Pancreas (tissue), 10 donors: ENCODE measurements around the gene VSTM2A. TPM values are rescaled to one million over a fixed set of nuclear protein-coding genes. Genes with fewer than 3 reads are reported as not detected.

Source experiments
- ATAC-seq, 4 donors: fragments of 200-7000 bp; cut with Tn5 transposase; one replicate each; pipeline versions ENCODE4 v1.8.0 to v1.9.1; 2020; ENCODE audit warnings: mild to moderate bottlenecking in 4 of 4, moderate library complexity in 4 of 4
- DNase-seq, 6 donors: peaks; one replicate each; pipeline ENCODE4 v3.0.0-alpha.2; 2020
- FAIRE-seq: peaks from 2 replicates; lab custom pipeline; 2012; peaks lifted over from hg19 to GRCh38; lab: Jason Lieb, UNC
- H3K27ac ChIP-seq, 4 donors: fragments of 200-600 bp; sonication (generic); 1 replicate in 3 of 4; 2 replicates in 1 of 4; pipeline versions ENCODE4 v1.5.0 to v1.8.0; 2020
- H3K27me3 ChIP-seq, 4 donors: fragments of 200-600 bp; one replicate each; pipeline ENCODE4 v1.8.0; 2021
- H3K36me3 ChIP-seq, 3 donors: fragments of 200-600 bp; sonication (generic) in 1 of 3; one replicate each; pipeline versions ENCODE4 v1.5.0 to v1.8.0; 2020 to 2021
- H3K4me1 ChIP-seq, 3 donors: fragments of 200-600 bp; one replicate each; pipeline ENCODE4 v1.8.0; 2021
- H3K4me3 ChIP-seq, 4 donors: fragments of 200-600 bp; sonication (generic) in 2 of 4; one replicate each; pipeline versions ENCODE4 v1.5.0 to v1.8.0; 2020 to 2021
- H3K9me3 ChIP-seq, 4 donors: fragments of 200-600 bp; one replicate each; pipeline ENCODE4 v1.8.0; 2021
- WGBS, 2 donors: extraction: QIAGEN DNeasy Blood & Tissue Kit; methylation state at CpG; one replicate each; pipeline ENCODE4 v1.1.7; 2013; 5-methylcytosine and 5-hydroxymethylcytosine counted together
- intact Hi-C, 3 donors: fragments of 100-400 bp; cut with DNase I; formaldehyde crosslinking; loops; one replicate each; pipeline versions ENCODE4 v1.11.1 to v1.14.2; 2022
- polyA plus RNA-seq, 2 donors: library from polyadenylated mRNA; stranded (reverse); fragments of 200-250 nt; gene quantifications; one replicate each; pipeline ENCODE4 v1.2.3, GENCODE V29; 2013
- total RNA-seq, 6 donors: library from RNA; stranded (reverse); fragmentation: NEBNext Ultra II Directional in 4 of 6; extraction: Animal tissue kit (Norgen Biotek cat#: 25700) in 4 of 6; gene quantifications; one replicate each; pipeline versions ENCODE4 v1.2.1 to v1.2.4, GENCODE V29; 2021 to 2023
- TF ChIP-seq, protein P1 (sequence below), 4 donors: fragments of 200-600 bp; sonication (generic) in 3 of 4; IDR thresholded peaks; one replicate each; pipeline versions ENCODE4 v1.5.0 to v1.8.0; 2021; ENCODE audit warnings: antibody characterized with exemption in 4 of 4
- donor health status: healthy with polysubstance abuse.
- donor health status: DM: no; HTN: no; CAD: no; lungs with moderate emphysema.
- donor health status: DM: no; HTN: no; CAD: no.
- donor health status: control.
- donor health status: control.
- donor health status: Bipolar disorder and iron deficiency.
- donor health status: DM: yes; HTN: yes; CAD: no.
- donor health status: DM: no; HTN: no; CAD: no.
- donor health status: DM: no; HTN: no; CAD: no.
- donor health status: DM: yes; HTN: yes; CAD: no.

The VSTM2A gene
- total and polyA plus RNA-seq, 8 donors, result 0.08 to 1.0 (median 0.15) TPM; not detected in 2

DNA sequence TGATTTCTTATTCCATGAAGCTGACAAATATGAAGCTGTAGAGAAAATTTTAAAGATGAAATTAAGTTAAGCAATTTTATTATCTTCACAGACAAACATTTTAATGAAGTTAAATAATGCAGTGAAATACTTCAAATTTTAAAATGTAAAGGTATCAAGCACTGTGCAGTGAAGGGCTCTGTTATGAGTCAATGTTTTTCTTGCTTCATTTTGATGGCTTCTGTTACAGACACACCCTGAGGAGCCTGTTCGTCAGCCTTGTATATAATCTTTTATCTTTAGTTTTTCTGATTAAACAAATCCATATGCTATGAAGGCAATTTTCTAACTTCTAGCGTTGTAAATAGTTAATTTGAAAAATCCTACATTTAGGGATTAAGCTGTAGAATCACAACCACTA lies 18.5 kb downstream of the VSTM2A start:
- DNase-seq, result no peak
- 50 to 51% methylated on average over 2 of the region's 2 CpGs for WGBS, 2 donors
- Histone ChIP-seq H3K4me3 (no peak overlapping the region), H3K4me1 (peaks cover 3 to 12% (median 4%) of the 10 kb centered on the region in 3 donors), H3K27ac (no peak overlapping the region), H3K27me3 (peaks cover 0 to 3% (median 0%) of the 10 kb centered on the region in 4 donors), H3K36me3 (no peaks in the 10 kb centered on the region), H3K9me3 (no peaks in the 10 kb centered on the region)
- no peak for ATAC-seq
- TF ChIP-seq, protein P1, sequence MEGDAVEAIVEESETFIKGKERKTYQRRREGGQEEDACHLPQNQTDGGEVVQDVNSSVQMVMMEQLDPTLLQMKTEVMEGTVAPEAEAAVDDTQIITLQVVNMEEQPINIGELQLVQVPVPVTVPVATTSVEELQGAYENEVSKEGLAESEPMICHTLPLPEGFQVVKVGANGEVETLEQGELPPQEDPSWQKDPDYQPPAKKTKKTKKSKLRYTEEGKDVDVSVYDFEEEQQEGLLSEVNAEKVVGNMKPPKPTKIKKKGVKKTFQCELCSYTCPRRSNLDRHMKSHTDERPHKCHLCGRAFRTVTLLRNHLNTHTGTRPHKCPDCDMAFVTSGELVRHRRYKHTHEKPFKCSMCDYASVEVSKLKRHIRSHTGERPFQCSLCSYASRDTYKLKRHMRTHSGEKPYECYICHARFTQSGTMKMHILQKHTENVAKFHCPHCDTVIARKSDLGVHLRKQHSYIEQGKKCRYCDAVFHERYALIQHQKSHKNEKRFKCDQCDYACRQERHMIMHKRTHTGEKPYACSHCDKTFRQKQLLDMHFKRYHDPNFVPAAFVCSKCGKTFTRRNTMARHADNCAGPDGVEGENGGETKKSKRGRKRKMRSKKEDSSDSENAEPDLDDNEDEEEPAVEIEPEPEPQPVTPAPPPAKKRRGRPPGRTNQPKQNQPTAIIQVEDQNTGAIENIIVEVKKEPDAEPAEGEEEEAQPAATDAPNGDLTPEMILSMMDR (IDR thresholded peaks at IDR 0.05), result no peak
- intact Hi-C loops, result no loop called here
- no peak for FAIRE-seq

DNA sequence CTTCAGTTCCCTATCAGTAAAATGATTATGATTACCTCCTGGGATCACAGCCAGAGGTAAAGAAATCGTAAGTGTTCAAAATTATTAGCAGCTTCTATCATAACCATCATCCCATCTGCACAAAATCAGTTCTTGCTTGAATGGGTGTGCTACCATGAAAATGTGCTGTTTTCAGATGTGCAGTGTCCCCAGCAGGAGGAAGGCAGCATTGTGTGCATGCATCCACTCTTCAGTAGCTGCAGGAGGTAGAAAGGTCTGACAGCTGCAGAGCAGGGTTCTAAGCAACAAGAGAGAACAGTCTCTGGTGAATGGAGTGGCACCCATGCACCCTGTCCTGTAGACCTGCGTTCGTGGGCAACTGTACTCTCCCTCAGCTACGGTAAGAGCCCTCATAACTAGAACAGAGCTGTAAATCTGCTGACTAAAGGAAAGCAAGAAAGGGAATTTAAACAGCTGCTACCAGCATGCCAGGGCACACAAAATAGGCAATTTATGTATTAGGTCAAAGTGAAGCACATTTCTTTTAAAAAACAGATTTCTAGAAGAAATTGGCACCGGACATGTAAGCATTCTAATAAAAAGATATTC lies 21.2 kb downstream of the VSTM2A start:
- no peak for FAIRE-seq
- no peak for DNase-seq
- TF ChIP-seq, protein P1 (IDR thresholded peaks at IDR 0.05), result no peak
- WGBS, 2 donors, result 31 to 34% methylated on average over 5 of the region's 5 CpGs
- Histone ChIP-seq H3K4me3 (no peak overlapping the region), H3K4me1 (peaks cover 3 to 12% (median 4%) of the 10 kb centered on the region in 3 donors), H3K9me3 (no peaks in the 10 kb centered on the region), H3K27ac (no peak overlapping the region), H3K36me3 (no peaks in the 10 kb centered on the region), H3K27me3 (peaks cover 0 to 3% (median 0%) of the 10 kb centered on the region in 4 donors)
- ATAC-seq, result peak in 3 of 4 donors; percentile 20 to 72 (median 65)
- intact Hi-C loops, result no loop called here

DNA sequence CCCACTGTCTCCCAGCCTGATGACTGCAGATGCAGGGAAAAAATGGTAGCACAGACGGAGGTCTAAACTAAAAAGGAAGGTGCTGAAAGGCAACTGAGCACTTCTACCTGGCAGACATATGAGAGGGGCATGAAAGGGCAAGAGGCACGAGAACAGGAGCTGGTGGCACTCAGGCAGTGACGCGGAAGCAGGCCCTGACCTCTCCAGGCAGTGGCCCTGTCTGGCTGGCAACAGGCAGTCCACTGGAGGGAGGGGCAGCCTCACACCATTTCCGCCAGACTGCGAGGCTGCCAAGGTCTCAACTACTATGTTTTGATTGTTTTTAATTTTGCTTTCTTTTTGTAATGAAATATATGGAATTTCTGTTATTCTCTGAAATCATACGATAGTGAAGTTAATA lies 23.3 kb downstream of the VSTM2A start:
- no peak for ATAC-seq
- 77 to 83% methylated on average over 7 of the region's 7 CpGs for WGBS, 2 donors
- no peak for DNase-seq
- FAIRE-seq, result no peak
- TF ChIP-seq, protein P1 (IDR thresholded peaks at IDR 0.05), result no peak
- peaks cover 3 to 12% (median 4%) of the 10 kb centered on the region in 3 donors for H3K4me1 ChIP-seq
- intact Hi-C loops, result no loop called here
- H3K27ac ChIP-seq, result no peak overlapping the region
- H3K9me3 ChIP-seq, result no peaks in the 10 kb centered on the region
- no peaks in the 10 kb centered on the region for H3K36me3 ChIP-seq
- no peak overlapping the region for H3K4me3 ChIP-seq
- no peaks in the 10 kb centered on the region for H3K27me3 ChIP-seq

DNA sequence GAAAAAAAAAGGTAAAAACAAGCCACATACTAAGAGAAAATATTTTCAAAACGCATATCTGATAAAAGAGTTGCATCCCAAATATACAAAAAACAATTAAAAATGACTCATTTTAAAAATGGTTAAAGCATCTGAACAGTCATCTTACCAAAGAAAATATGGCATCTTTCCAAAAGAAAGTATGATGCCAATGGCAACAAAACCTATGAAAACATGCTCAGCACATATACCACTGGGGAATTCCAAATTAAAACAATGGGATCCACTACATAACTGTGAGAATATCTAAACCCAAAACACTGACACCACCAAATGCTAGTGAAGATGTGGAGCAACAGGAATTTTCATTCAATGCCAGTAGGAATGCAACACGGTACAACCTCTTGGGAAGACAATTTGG lies 39.3 kb downstream of the VSTM2A start:
- intact Hi-C loops, result no loop called here
- FAIRE-seq (no peak), DNase-seq (no peak), ATAC-seq (no peak)
- no peaks in the 10 kb centered on the region for H3K36me3 ChIP-seq
- no peaks in the 10 kb centered on the region for H3K9me3 ChIP-seq
- no peak overlapping the region for H3K4me3 ChIP-seq
- WGBS, 2 donors, result 41 to 65% methylated on average over 2 of the region's 2 CpGs
- H3K4me1 ChIP-seq, result no peaks in the 10 kb centered on the region
- H3K27me3 ChIP-seq, result no peaks in the 10 kb centered on the region
- no peak overlapping the region for H3K27ac ChIP-seq
- TF ChIP-seq, protein P1 (IDR thresholded peaks at IDR 0.05), result no peak
